KMS-11 (cell line): ENCODE results near the gene PTPRN2.

Experiments
- H2AFZ ChIP-seq: fragments of 200-600 bp; sonication (generic); 2 replicates; pipeline ENCODE4 v1.6.1; 2016; ENCODE audit warnings: antibody characterized with exemption, mixed run types, low read depth
- H3K27ac ChIP-seq: fragments of 200-600 bp; sonication (generic); 2 replicates; pipeline ENCODE4 v1.6.1; 2016; ENCODE audit warnings: mild to moderate bottlenecking, mixed run types
- H3K27me3 ChIP-seq: fragments of 200-600 bp; sonication (generic); 2 replicates; pipeline ENCODE4 v1.6.1; 2017; ENCODE audit warnings: mild to moderate bottlenecking, low read depth, mixed run types, moderate library complexity; ENCODE audit not compliant: insufficient read depth
- H3K36me3 ChIP-seq: fragments of 200-600 bp; sonication (generic); 2 replicates; pipeline ENCODE4 v1.6.1; 2017; ENCODE audit warnings: mild to moderate bottlenecking, mixed run types; ENCODE audit not compliant: insufficient read depth
- H3K4me1 ChIP-seq: fragments of 200-600 bp; sonication (generic); 2 replicates; pipeline ENCODE4 v1.6.1; 2016; ENCODE audit warnings: mild to moderate bottlenecking, low read depth, mixed run types; ENCODE audit not compliant: poor library complexity, severe bottlenecking
- H3K4me2 ChIP-seq: fragments of 200-600 bp; sonication (generic); 2 replicates; pipeline ENCODE4 v1.7.0; 2016; ENCODE audit warnings: mild to moderate bottlenecking, mixed run types
- H3K4me3 ChIP-seq: fragments of 200-600 bp; sonication (generic); IDR thresholded peaks from 2 replicates; pipeline ENCODE4 v1.6.1; 2017; ENCODE audit warnings: low read depth, low read length, mixed read lengths; ENCODE audit not compliant: insufficient read depth
- H3K79me2 ChIP-seq: fragments of 200-600 bp; sonication (generic); 2 replicates; pipeline ENCODE4 v1.6.1; 2016; ENCODE audit warnings: low read depth, mixed run types; ENCODE audit not compliant: insufficient read depth
- H3K9ac ChIP-seq: fragments of 200-600 bp; sonication (generic); 2 replicates; pipeline ENCODE4 v1.6.1; 2016; ENCODE audit warnings: mild to moderate bottlenecking, mixed run types
- H4K20me1 ChIP-seq: fragments of 200-600 bp; sonication (generic); 2 replicates; pipeline ENCODE4 v1.6.1; 2016; ENCODE audit warnings: mild to moderate bottlenecking, mixed run types; ENCODE audit not compliant: insufficient read depth
- CTCF ChIP-seq: fragments of 200-600 bp; sonication (generic); conservative IDR thresholded peaks from 2 replicates; pipeline ENCODE4 v1.6.1; 2017; ENCODE audit warnings: low read depth, mild to moderate bottlenecking, antibody characterized with exemption, low read length, moderate library complexity, mixed read lengths

Gene PTPRN2

GRCh38 chr7:157926107-157926506, 661.5 kb downstream of the PTPRN2 start:
- Histone ChIP-seq H3K79me2 (no peaks in the 10 kb centered on the region), H2AFZ (no peak overlapping the region), H3K4me1 (no peaks in the 10 kb centered on the region), H3K27ac (no peak overlapping the region), H3K9ac (no peak overlapping the region), H3K27me3 (peaks cover 2% of the 10 kb centered on the region; the same call in 1 of the 2 replicates), H4K20me1 (no peaks in the 10 kb centered on the region), H3K4me2 (no peak overlapping the region), H3K36me3 (no peaks in the 10 kb centered on the region), H3K4me3 (no peak overlapping the region)
- no peak for TF ChIP-seq CTCF

DNA sequence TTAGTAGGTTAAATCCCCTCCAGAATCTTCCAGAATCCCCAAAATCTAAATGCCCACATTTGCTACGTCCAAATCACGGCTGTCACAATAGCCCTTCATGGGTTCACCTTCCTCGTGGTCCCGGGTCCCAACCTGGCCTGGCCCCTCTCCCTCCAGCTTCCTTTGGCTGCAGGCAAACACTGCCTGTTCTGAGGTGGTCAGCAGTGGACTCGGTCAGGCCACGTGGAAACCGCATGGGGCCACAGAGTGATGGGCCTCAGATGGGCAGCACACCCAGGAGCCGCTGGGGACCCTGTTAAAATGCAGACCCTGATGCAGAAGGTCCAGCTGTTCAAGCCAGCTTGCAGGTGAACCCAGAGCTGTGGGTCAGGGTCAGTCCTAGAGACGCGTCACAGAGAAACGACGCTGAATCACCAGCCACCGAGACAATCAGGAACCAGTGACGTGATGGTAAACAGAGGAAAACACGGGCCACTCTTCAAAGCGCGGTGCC, 662.2 kb downstream of the PTPRN2 start:
- H3K4me3 ChIP-seq = no peak overlapping the region
- no peaks in the 10 kb centered on the region for H3K79me2 ChIP-seq
- no peak overlapping the region for H2AFZ ChIP-seq
- H3K27me3 ChIP-seq = peaks cover 2% of the 10 kb centered on the region; the same call in 1 of the 2 replicates
- no peaks in the 10 kb centered on the region for H3K36me3 ChIP-seq
- no peak overlapping the region for H3K4me2 ChIP-seq
- no peaks in the 10 kb centered on the region for H4K20me1 ChIP-seq
- H3K27ac ChIP-seq = no peak overlapping the region
- no peaks in the 10 kb centered on the region for H3K4me1 ChIP-seq
- no peak overlapping the region for H3K9ac ChIP-seq
- TF ChIP-seq CTCF = no peak

DNA sequence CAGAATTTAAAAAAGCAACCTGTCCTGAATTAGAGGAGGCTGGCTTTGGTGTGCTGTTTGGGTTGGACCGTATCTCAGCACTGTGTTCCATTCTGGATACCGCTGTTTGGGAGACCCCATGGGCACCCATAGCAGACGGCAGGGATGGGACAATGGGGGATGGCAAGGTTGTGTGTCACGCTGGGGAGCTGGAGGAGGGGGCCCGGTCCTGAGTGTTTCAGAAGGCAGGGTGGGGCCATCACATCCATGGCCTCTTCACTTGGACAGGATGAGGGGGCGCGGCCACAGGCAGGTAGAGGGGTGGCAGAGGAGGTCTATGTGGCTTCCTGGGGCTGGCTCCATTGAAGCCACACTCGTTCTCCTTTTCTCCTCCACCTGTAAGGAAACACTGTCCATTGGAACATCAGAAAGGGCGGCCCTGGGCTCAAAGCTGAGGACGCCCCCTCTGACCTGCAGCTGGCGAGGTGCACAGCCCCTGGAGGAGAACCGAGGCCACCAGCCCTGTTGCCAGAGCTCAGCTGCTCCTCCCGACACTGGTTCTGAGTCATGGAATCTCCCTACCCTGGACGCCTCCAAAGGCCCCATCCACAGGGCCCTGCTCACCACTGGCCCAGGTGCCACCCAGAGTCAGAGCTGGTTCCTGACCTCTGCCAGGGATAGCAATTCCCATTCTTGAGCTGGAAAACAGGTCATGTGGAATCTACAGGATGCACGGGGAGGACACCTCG, 663.6 kb downstream of the PTPRN2 start:
- H2AFZ ChIP-seq = no peak overlapping the region
- peaks cover 2% of the 10 kb centered on the region; the same call in 1 of the 2 replicates for H3K27me3 ChIP-seq
- no peak overlapping the region for H3K4me3 ChIP-seq
- H3K36me3 ChIP-seq = no peaks in the 10 kb centered on the region
- H3K79me2 ChIP-seq = no peaks in the 10 kb centered on the region
- no peak for TF ChIP-seq CTCF
- no peaks in the 10 kb centered on the region for H4K20me1 ChIP-seq
- no peak overlapping the region for H3K4me2 ChIP-seq
- no peak overlapping the region for H3K27ac ChIP-seq
- H3K4me1 ChIP-seq = no peaks in the 10 kb centered on the region
- H3K9ac ChIP-seq = no peak overlapping the region

DNA sequence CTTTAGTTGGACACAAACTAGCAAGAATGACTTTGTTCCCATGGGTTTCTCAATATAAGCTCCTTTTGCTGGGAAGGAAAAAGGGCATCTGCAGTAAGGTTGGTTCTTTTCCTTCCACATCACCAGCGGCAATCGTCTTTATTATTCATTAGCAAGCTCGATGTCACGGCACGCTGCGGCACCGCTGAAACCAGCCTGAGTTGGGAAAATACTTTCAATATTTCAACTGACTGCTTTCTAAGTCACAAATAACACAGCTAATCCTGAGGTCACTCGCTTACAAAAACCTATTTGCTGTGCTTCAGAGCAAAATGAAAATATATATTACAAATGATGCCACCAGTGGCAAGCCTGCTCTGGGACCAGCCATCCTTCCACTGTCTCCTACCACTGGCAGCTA, 665.0 kb downstream of the PTPRN2 start:
- Histone ChIP-seq H3K4me3 (no peak overlapping the region), H3K36me3 (no peaks in the 10 kb centered on the region), H3K27me3 (peaks cover 2% of the 10 kb centered on the region; the same call in 1 of the 2 replicates), H3K27ac (no peak overlapping the region), H2AFZ (no peak overlapping the region), H3K4me2 (no peak overlapping the region), H3K9ac (no peak overlapping the region), H3K79me2 (no peaks in the 10 kb centered on the region), H4K20me1 (no peaks in the 10 kb centered on the region), H3K4me1 (no peaks in the 10 kb centered on the region)
- TF ChIP-seq CTCF = no peak
